Peyer's patch (tissue), 4 donors: ENCODE results near the gene MAGI2.

ENCODE experiments used
- CTCF ChIP-seq, 6 experiments: fragments of 450-650 bp in 4 of 6; fragments of 200-600 bp in 2 of 6; sonication (generic) in 1 of 6; IDR thresholded peaks; one replicate each; pipeline ENCODE4 v1.5.1; 2017 to 2019; ENCODE audit warnings: antibody characterized with exemption in 6 of 6, mild to moderate bottlenecking in 3 of 6, moderate library complexity in 1 of 6
- POLR2A ChIP-seq, 2 donors: fragments of 450-650 bp; IDR thresholded peaks; one replicate each; pipeline ENCODE4 v1.5.1; 2017; ENCODE audit warnings: antibody characterized with exemption in 2 of 2, mild to moderate bottlenecking in 2 of 2, moderate library complexity in 2 of 2

GRCh38 chr7:78170815-78171214 lies 1282.7 kb downstream of the MAGI2 start:
- no peak for TF ChIP-seq CTCF (IDR thresholded peaks at IDR 0.05)
- TF ChIP-seq POLR2A (IDR thresholded peaks at IDR 0.05), result no peak
